Peyer's patch (tissue), 4 donors: Measurements from ENCODE around the gene USP36. TPM values are rescaled to one million over a fixed set of nuclear protein-coding genes. Genes with fewer than 3 reads are reported as not detected.

ENCODE experiments used
- DNase-seq, 3 donors: peaks; one replicate each; pipeline ENCODE4 v3.0.0-alpha.2; 2017 to 2019
- H3K27ac ChIP-seq, 4 donors: fragments of 200-600 bp; sonication (generic); one replicate each; pipeline ENCODE4 v1.5.1; 2016 to 2019
- H3K27me3 ChIP-seq, 2 donors: fragments of 200-600 bp; sonication (generic); one replicate each; pipeline ENCODE4 v1.5.1; 2019
- H3K36me3 ChIP-seq, 3 donors: fragments of 200-600 bp; sonication (generic); one replicate each; pipeline ENCODE4 v1.5.1; 2016 to 2019
- H3K4me1 ChIP-seq, 4 donors: fragments of 200-600 bp; sonication (generic); one replicate each; pipeline ENCODE4 v1.5.1; 2016 to 2019
- H3K4me3 ChIP-seq, 4 donors: fragments of 200-600 bp; sonication (generic); 1 replicate in 3 of 4; 2 replicates in 1 of 4; pipeline ENCODE4 v1.5.1; 2016 to 2019; ENCODE audit warnings: mild to moderate bottlenecking in 1 of 4
- H3K9me3 ChIP-seq, 4 donors: fragments of 200-600 bp; sonication (generic); one replicate each; pipeline ENCODE4 v1.5.1; 2016 to 2019; ENCODE audit warnings: mild to moderate bottlenecking in 1 of 4
- POLR2A ChIP-seq, 2 donors: fragments of 450-650 bp; IDR thresholded peaks; one replicate each; pipeline ENCODE4 v1.5.1; 2017; ENCODE audit warnings: antibody characterized with exemption in 2 of 2, mild to moderate bottlenecking in 2 of 2, moderate library complexity in 2 of 2
- total RNA-seq, 4 donors: library from RNA; depleted of rRNA; stranded (reverse); fragments of >200 nt; gene quantifications; one replicate each; pipeline ENCODE4 v1.1.0, GENCODE V29; 2016
- TF ChIP-seq, protein P1 (sequence below), 6 experiments: fragments of 450-650 bp in 4 of 6; fragments of 200-600 bp in 2 of 6; sonication (generic) in 1 of 6; IDR thresholded peaks; one replicate each; pipeline ENCODE4 v1.5.1; 2017 to 2019; ENCODE audit warnings: antibody characterized with exemption in 6 of 6, mild to moderate bottlenecking in 3 of 6, moderate library complexity in 1 of 6

USP36 gene
- total RNA-seq, 4 donors from 2014 or later, result 20.7 to 130 (median 59.9) TPM

DNA sequence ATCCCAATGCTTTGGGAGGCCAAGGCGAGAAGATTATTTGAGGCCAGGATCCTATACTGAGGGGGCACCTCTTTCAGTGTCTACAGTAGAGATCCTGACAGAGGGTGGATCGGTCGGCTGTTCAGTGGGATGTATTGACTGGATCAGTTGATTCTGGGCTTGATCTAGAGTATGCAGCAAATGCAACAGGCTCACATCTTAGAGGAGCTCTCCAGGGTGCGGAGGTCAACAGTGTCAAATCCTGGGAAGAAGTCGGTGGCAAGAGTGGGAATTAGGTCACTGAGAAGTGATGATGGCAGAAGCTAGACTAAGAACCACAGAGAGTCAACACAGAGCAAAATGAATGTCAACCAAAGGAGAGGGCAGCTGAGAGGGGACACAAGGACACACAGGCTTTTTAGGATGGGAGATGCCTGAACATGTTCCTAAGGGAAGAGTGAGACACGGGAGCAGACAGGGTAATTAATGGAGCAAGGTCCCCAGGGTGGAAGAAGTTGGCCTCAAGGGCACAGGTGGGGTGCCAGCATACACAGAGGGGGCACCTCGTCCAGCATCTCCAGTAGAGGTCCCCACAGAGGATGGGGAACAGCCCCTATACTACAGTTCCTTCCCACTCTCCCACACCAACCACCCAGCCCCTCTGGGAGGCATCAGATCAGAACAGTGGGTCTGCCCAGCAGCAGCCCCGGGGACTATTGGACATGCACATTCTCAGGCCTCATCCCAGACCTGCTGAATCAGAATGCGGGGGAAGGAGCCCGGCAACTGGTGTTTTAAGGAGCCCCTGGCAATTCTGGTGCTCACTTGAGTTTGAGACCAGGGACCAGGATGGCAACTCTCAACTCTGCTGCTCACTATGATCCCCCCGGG, 48.5 kb downstream of the USP36 start:
- Histone ChIP-seq H3K27ac (no peak overlapping the region), H3K27me3 (no peaks in the 10 kb centered on the region), H3K4me3 (no peak overlapping the region), H3K36me3 (peaks cover 0 to 37% (median 0%) of the 10 kb centered on the region in 3 donors), H3K9me3 (no peaks in the 10 kb centered on the region), H3K4me1 (peaks cover 0 to 13% (median 0%) of the 10 kb centered on the region in 4 donors)
- no peak for DNase-seq
- TF ChIP-seq, protein P1, sequence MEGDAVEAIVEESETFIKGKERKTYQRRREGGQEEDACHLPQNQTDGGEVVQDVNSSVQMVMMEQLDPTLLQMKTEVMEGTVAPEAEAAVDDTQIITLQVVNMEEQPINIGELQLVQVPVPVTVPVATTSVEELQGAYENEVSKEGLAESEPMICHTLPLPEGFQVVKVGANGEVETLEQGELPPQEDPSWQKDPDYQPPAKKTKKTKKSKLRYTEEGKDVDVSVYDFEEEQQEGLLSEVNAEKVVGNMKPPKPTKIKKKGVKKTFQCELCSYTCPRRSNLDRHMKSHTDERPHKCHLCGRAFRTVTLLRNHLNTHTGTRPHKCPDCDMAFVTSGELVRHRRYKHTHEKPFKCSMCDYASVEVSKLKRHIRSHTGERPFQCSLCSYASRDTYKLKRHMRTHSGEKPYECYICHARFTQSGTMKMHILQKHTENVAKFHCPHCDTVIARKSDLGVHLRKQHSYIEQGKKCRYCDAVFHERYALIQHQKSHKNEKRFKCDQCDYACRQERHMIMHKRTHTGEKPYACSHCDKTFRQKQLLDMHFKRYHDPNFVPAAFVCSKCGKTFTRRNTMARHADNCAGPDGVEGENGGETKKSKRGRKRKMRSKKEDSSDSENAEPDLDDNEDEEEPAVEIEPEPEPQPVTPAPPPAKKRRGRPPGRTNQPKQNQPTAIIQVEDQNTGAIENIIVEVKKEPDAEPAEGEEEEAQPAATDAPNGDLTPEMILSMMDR (IDR thresholded peaks at IDR 0.05), result no peak
- no peak for TF ChIP-seq POLR2A (IDR thresholded peaks at IDR 0.05)

DNA sequence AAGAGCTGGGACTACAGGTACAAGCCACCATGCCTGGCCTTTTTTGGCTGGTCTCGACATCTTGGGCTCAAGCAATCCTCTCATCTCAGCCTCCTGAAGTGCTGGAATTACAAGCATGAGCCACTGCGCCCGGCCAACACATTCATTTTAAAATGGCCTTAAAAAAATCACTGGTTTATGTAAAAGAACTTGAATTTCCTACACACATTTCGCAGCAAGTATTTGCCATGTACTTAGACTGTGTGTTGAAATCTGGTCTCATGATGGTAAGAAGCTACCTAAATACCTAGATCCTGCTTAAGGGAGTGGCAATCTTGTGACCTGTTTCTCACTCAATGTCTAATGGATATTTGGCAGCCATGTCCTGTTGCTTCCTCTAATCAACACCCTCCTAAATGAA, 50.1 kb downstream of the USP36 start:
- TF ChIP-seq POLR2A (IDR thresholded peaks at IDR 0.05), result no peak
- TF ChIP-seq, protein P1 (IDR thresholded peaks at IDR 0.05), result no peak
- peaks cover 0 to 22% (median 0%) of the 10 kb centered on the region in 3 donors for H3K36me3 ChIP-seq
- no peaks in the 10 kb centered on the region for H3K27me3 ChIP-seq
- H3K4me1 ChIP-seq, result peaks cover 0 to 13% (median 0%) of the 10 kb centered on the region in 4 donors
- no peak overlapping the region for H3K4me3 ChIP-seq
- H3K9me3 ChIP-seq, result no peaks in the 10 kb centered on the region
- H3K27ac ChIP-seq, result peak overlapping the region in 1 of 4 donors; percentile 30
- no peak for DNase-seq

DNA sequence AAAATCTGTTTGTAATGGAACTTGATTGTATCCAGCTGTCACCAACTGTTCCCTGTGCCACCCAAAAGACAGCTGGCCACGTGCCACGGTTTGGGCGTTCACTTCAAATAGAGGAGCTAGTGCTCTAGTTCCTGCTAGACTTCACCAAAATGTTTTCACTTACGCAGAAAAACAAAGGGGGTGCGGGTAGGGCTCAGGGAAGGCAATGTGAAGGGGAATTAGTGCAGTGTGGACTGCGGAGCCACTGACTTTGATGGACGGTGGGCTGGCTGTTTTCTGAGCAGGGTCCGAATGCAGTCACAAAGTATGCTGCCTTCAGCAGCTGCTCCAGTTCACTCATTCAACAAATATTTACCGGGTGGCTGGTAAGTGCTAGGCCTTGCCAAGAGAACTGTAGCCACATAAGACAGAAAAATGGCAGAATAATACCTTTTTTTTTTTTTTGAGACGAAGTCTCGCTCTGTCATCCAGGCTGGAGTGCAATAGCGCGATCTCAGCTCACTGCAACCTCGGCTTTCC, 50.9 kb downstream of the USP36 start:
- H3K27me3 ChIP-seq, result no peaks in the 10 kb centered on the region
- peak overlapping the region in 3 of 4 donors; percentile 30 to 45 (median 42) for H3K27ac ChIP-seq
- peak in 2 of 3 donors; percentile 66 to 75 for DNase-seq
- no peaks in the 10 kb centered on the region for H3K9me3 ChIP-seq
- TF ChIP-seq POLR2A (IDR thresholded peaks at IDR 0.05), result no peak
- TF ChIP-seq, protein P1 (IDR thresholded peaks at IDR 0.05), result no peak
- no peak overlapping the region for H3K4me3 ChIP-seq
- peaks cover 0 to 15% (median 0%) of the 10 kb centered on the region in 3 donors for H3K36me3 ChIP-seq
- H3K4me1 ChIP-seq, result peaks cover 0 to 13% (median 0%) of the 10 kb centered on the region in 4 donors

DNA sequence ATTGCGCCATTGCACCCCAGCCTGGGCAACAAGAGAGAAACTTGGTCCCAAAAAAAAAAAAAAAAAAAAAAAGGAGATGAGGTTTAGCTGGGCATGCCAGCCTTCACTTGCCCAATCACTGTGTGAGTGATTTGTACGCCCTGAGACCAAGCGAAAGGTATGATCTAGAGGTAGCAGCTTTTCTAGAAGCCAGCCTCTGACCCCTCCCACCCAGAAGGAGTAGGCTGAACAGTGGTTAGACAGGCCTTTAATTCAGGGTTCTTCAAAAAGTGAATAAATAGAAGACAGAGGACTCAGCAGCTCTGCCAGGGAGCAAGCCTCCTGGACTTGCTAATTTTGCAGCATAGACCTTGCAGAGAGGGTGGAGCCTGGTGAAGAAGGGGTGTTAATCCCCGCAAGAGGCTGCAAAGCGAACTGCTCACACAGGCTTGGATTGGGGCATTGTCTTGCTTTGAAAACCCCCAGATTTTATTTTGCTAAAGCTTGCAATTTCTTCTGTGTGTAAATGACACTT, 51.4 kb downstream of the USP36 start:
- peaks cover 0 to 13% (median 0%) of the 10 kb centered on the region in 4 donors for H3K4me1 ChIP-seq
- H3K36me3 ChIP-seq, result peaks cover 0 to 10% (median 0%) of the 10 kb centered on the region in 3 donors
- peak overlapping the region in 3 of 4 donors; percentile 30 to 45 (median 31) for H3K27ac ChIP-seq
- no peaks in the 10 kb centered on the region for H3K9me3 ChIP-seq
- TF ChIP-seq POLR2A (IDR thresholded peaks at IDR 0.05), result no peak
- TF ChIP-seq, protein P1 (IDR thresholded peaks at IDR 0.05), result no peak
- DNase-seq, result no peak
- no peak overlapping the region for H3K4me3 ChIP-seq
- H3K27me3 ChIP-seq, result no peaks in the 10 kb centered on the region

DNA sequence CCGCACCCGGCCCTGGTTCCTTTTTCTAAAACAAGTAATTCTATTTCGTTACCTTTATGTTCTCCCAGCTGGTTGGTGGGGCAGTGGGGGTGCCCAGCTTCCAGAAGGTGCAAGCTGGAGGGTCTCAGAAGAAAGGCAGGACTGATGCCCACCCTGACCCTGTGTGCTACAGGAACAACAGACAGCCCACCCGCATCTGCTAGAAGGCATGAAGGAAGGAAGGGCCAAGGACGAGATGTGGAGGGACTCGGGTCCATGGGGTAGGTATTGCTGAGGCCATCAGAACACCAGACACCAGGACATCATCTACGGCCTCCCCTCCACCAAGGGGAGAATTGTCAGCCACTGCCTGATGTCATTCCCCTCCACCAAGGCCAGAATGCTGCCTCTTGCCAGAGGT, 52.2 kb downstream of the USP36 start:
- H3K4me3 ChIP-seq, result no peak overlapping the region
- no peaks in the 10 kb centered on the region for H3K9me3 ChIP-seq
- peak in 1 of 3 donors; percentile 18 for DNase-seq
- H3K27me3 ChIP-seq, result no peaks in the 10 kb centered on the region
- no peak overlapping the region for H3K27ac ChIP-seq
- peaks cover 0 to 6% (median 0%) of the 10 kb centered on the region in 3 donors for H3K36me3 ChIP-seq
- TF ChIP-seq, protein P1 (IDR thresholded peaks at IDR 0.05), result no peak
- TF ChIP-seq POLR2A (IDR thresholded peaks at IDR 0.05), result no peak
- H3K4me1 ChIP-seq, result peaks cover 0 to 13% (median 1%) of the 10 kb centered on the region in 4 donors
